HEK293T (cell line): ENCODE data around the gene COL4A4.

Experiments
- CTCF ChIA-PET: fragments of 350-600 bp; formaldehyde crosslinking; extraction: SDS; loops from one replicate; lab custom pipeline; 2021; ENCODE audit warnings: antibody characterized with exemption, inconsistent platforms; lab: Yijun Ruan, JAX
- POLR2A ChIA-PET: fragments of 350-600 bp; formaldehyde crosslinking; extraction: SDS; loops from one replicate; lab custom pipeline; 2020; ENCODE audit warnings: antibody characterized with exemption, inconsistent platforms; lab: Yijun Ruan, JAX
- DNase-seq: peaks from one replicate; pipeline ENCODE4 v3.0.0; 2012; ENCODE audit warnings: mixed read lengths; ENCODE audit errors: extremely low spot score
- ARNT ChIP-seq: fragments of 450-650 bp; IDR thresholded peaks from 2 replicates; pipeline ENCODE4 v1.6.1; 2017; ENCODE audit warnings: mild to moderate bottlenecking
- BHLHE40 ChIP-seq: fragments of 450-650 bp; IDR thresholded peaks from 2 replicates; pipeline ENCODE4 v1.6.1; 2016; ENCODE audit warnings: mild to moderate bottlenecking, moderate library complexity, borderline replicate concordance
- CTBP1 ChIP-seq: fragments of 450-650 bp; IDR thresholded peaks from 2 replicates; pipeline ENCODE4 v1.6.1; 2016; ENCODE audit warnings: borderline replicate concordance
- ELF4 ChIP-seq: fragments of 450-650 bp; IDR thresholded peaks from 2 replicates; pipeline ENCODE4 v1.6.1; 2017; ENCODE audit warnings: antibody characterized with exemption
- FOXA1 ChIP-seq: fragments of 450-650 bp; IDR thresholded peaks from 2 replicates; pipeline ENCODE4 v1.6.1; 2016; ENCODE audit warnings: mild to moderate bottlenecking
- FOXK2 ChIP-seq: fragments of 450-650 bp; IDR thresholded peaks from 2 replicates; pipeline ENCODE4 v1.6.1; 2016; ENCODE audit warnings: mild to moderate bottlenecking
- FOXM1 ChIP-seq: fragments of 450-650 bp; IDR thresholded peaks from 2 replicates; pipeline ENCODE4 v1.6.1; 2017; ENCODE audit warnings: mild to moderate bottlenecking, borderline replicate concordance
- HDGF ChIP-seq: fragments of 450-650 bp; IDR thresholded peaks from 2 replicates; pipeline ENCODE4 v1.6.1; 2017; ENCODE audit warnings: antibody characterized with exemption, borderline replicate concordance
- L3MBTL2 ChIP-seq: fragments of 450-650 bp; conservative IDR thresholded peaks from 2 replicates; pipeline ENCODE4 v1.6.1; 2016; ENCODE audit warnings: mild to moderate bottlenecking
- LEF1 ChIP-seq: fragments of 450-650 bp; IDR thresholded peaks from 2 replicates; pipeline ENCODE4 v1.6.1; 2017; ENCODE audit warnings: mild to moderate bottlenecking, borderline replicate concordance
- NFRKB ChIP-seq: fragments of 450-650 bp; IDR thresholded peaks from 2 replicates; pipeline ENCODE4 v1.6.1; 2016; ENCODE audit warnings: mild to moderate bottlenecking, moderate library complexity
- PKNOX1 ChIP-seq: fragments of 450-650 bp; IDR thresholded peaks from 2 replicates; pipeline ENCODE4 v1.6.1; 2016
- SP1 ChIP-seq: fragments of 450-650 bp; IDR thresholded peaks from 2 replicates; pipeline ENCODE4 v1.6.1; 2017
- SUZ12 ChIP-seq: fragments of 450-650 bp; IDR thresholded peaks from 2 replicates; pipeline ENCODE4 v1.6.1; 2016; ENCODE audit warnings: mild to moderate bottlenecking
- TARDBP ChIP-seq: fragments of 450-650 bp; IDR thresholded peaks from 2 replicates; pipeline ENCODE4 v1.6.1; 2016
- ZNF384 ChIP-seq: fragments of 450-650 bp; IDR thresholded peaks from 2 replicates; pipeline ENCODE4 v1.6.1; 2016

The COL4A4 gene

DNA sequence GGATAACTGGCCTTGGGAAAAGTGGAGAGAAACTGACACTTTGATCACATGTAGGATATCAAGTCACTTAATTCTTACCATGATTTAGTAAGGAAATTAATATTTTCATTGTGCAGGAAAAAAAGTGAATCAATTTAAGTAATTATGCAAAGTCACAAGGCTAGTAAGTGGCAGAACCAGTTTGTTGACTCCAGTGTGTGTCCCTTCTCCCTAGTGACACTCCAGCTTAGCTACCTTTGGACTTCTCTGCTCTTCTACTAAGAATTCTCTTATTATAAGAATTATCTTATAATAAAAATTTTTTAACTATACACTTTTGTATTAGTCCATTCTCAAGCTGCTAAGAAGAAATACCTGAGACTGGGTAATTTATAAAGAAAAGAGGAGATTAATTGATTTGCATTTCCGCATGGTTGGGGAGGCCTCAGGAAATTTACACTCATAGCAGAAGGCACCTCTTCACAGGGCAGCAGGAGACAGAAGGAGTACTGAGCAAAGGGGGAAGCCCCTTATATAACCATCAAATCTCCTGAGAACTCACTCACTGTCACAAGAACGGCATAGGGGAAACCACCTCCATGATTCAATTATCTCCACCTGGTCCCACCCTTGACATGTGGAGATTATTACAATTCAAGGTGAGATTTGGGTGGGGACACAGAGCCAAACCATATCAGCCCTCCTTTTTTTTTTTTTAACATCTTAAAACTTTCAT lies 13.6 kb downstream of the COL4A4 start:
- DNase-seq = no peak
- POLR2A ChIA-PET = no interaction called here
- CTCF ChIA-PET = interaction anchor here (0.5 kb wide), 1 partner anchor 257 kb away, joined by 3 read pairs; no protein-coding TSS in a partner anchor
- TF ChIP-seq HDGF (no peak), SP1 (no peak), FOXK2 (no peak), FOXA1 (no peak), TARDBP (no peak)

- POLR2A ChIA-PET = no interaction called here
- DNase-seq = no peak
- CTCF ChIA-PET = no interaction called here
- TF ChIP-seq ARNT = no peak
- no peak for TF ChIP-seq TARDBP
- TF ChIP-seq NFRKB = no peak
- no peak for TF ChIP-seq CTBP1
- no peak for TF ChIP-seq ZNF384
- TF ChIP-seq FOXM1 = no peak
- TF ChIP-seq LEF1 = no peak
- no peak for TF ChIP-seq ELF4
- no peak for TF ChIP-seq L3MBTL2
- TF ChIP-seq PKNOX1 = no peak
- TF ChIP-seq HDGF = no peak
- no peak for TF ChIP-seq FOXK2
- no peak for TF ChIP-seq SUZ12
- no peak for TF ChIP-seq SP1
These were observed 15.9 kb downstream of the COL4A4 start for GRCh38 chr2:227148106-227148505.

DNA sequence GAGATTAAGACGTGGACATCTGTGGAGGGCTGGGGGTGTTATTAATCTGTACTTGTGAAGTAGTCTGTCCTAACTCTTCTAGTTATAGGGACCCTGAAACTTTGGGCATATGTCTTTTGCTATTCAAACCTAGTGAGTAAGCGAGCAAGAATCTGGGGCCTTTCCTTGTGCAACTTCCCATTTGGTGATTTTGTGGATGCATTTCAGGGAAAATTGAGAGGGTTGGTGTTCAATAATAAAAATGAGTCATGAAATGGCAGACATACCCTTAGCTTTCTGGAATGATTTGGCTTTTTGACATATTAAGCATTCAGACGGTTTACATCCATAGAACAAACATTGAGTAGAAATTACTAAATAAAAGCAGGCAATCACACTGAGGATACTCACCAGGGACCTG lies 17.0 kb downstream of the COL4A4 start:
- ChIA-PET POLR2A (no interaction called here), CTCF (no interaction called here)
- DNase-seq = no peak

GRCh38 chr2:227146456-227146855 lies 17.5 kb downstream of the COL4A4 start:
- CTCF ChIA-PET = no interaction called here
- no peak for DNase-seq
- POLR2A ChIA-PET = no interaction called here
- TF ChIP-seq PKNOX1 = no peak
- no peak for TF ChIP-seq FOXA1
- no peak for TF ChIP-seq SUZ12
- TF ChIP-seq BHLHE40 = no peak
- TF ChIP-seq NFRKB = no peak
- no peak for TF ChIP-seq ARNT
- no peak for TF ChIP-seq LEF1
- TF ChIP-seq L3MBTL2 = no peak
- no peak for TF ChIP-seq FOXK2
- no peak for TF ChIP-seq FOXM1
- TF ChIP-seq CTBP1 = no peak
- TF ChIP-seq HDGF = no peak
- TF ChIP-seq SP1 = no peak

More for the DNA sequence above, 17.0 kb downstream of the COL4A4 start:
- TF ChIP-seq SUZ12 (no peak), HDGF (no peak), ELF4 (no peak), SP1 (no peak), FOXM1 (no peak), ZNF384 (no peak), PKNOX1 (no peak)

- DNase-seq = no peak
- TF ChIP-seq HDGF = no peak
- no peak for TF ChIP-seq CTBP1
- no peak for TF ChIP-seq ELF4
- TF ChIP-seq SUZ12 = no peak
- no peak for TF ChIP-seq ARNT
- TF ChIP-seq NFRKB = no peak
- no peak for TF ChIP-seq FOXA1
- TF ChIP-seq FOXM1 = no peak
- TF ChIP-seq LEF1 = no peak
- no peak for TF ChIP-seq PKNOX1
- TF ChIP-seq ZNF384 = no peak
- no peak for TF ChIP-seq BHLHE40
- TF ChIP-seq FOXK2 = no peak
- ChIA-PET POLR2A (no interaction called here), CTCF (no interaction called here)
These were observed 20.1 kb downstream of the COL4A4 start for GRCh38 chr2:227143895-227144294.

GRCh38 chr2:227141301-227141700 lies 22.7 kb downstream of the COL4A4 start:
- ChIA-PET POLR2A (no interaction called here), CTCF (no interaction called here)
- TF ChIP-seq FOXA1 (no peak), PKNOX1 (no peak), LEF1 (no peak), FOXM1 (no peak), CTBP1 (no peak), SUZ12 (no peak), TARDBP (no peak), SP1 (no peak), FOXK2 (no peak), NFRKB (no peak), ELF4 (no peak), ARNT (no peak)
- DNase-seq = no peak
